NCI-H1694 (cell line): ENCODE data around the gene VPS13C.
"Not testable (repeated sequence)": the region's sequence is repeated elsewhere in the genome, so short reads cannot be mapped to it uniquely, and the experiment has no call there.

Experiments
- DNase-seq: peaks from one replicate; lab custom pipeline; 2025; lab: John Stamatoyannopoulos, UW

VPS13C gene

GRCh38 chr15:62069551-62069950 is 9.3 kb upstream of the VPS13C start:
- no peak for DNase-seq

- no peak for DNase-seq
Observed at GRCh38 chr15:62068810-62069167, 8.5 kb upstream of the VPS13C start.

DNA sequence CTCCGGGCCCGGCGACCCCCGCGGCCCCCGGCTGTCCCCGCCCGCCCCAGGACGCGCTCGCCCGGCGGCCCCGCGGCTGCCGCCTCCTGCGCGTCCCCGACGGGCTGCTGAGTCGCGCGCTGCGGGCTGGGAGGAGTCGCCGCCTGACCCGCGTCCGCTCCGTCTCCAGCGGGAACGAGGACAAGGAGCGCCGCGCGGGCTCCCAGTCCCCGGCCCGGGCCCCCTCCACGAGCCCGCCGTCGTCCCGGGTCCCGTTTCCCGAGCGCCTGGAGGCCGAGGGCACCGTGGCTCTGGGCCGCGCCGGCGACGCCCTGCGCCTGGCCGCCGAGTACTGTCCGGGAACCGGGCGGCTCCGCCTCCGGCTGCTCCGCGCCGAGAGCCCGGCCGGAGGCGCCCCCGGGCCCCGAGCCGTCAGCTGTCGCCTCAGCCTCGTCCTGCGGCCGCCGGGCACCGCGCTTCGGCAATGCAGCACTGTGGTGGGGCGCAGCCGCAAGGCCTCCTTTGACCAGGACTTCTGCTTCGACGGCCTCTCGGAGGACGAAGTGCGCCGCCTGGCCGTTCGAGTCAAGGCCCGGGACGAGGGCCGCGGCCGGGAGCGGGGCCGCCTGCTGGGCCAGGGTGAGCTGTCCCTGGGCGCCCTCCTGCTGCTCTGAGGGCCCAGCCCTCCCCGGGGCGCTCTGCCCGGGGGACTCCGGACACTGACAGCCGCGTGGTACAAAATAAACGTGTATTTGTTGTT is 8.0 kb upstream of the VPS13C start:
- DNase-seq, result no peak

- no peak for DNase-seq
Observed at GRCh38 chr15:62067448-62068044, 7.3 kb upstream of the VPS13C start.

- DNase-seq, result no peak
Observed at GRCh38 chr15:62066663-62067447, 6.6 kb upstream of the VPS13C start, which contains the start of gene C2CD4A. C2CD4A (plus strand) TSS chr15:62066977; CDS start chr15:62067614, 637 bp downstream.

- no peak for DNase-seq
Observed at GRCh38 chr15:62063825-62064635, 3.8 kb upstream of the VPS13C start.

GRCh38 chr15:62060896-62061280 is 641 bp upstream of the VPS13C start:
- no peak for DNase-seq

DNA sequence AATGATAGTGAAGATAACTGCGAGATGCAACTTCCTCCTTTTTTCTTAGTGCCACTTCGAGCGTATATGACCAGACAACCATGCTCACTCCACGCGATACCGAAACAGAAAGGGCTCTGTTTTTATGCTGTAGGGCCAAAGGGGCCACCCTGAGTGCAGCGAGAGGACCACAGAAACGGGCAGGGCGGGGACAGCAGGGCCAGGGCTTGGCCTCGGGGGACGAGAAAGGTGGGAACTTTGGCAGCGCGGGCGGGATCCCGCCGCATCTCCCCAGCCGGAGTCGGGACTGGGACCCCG is 483 bp downstream of the VPS13C start:
- no peak for DNase-seq

GRCh38 chr15:62059108-62059815 is 985 bp downstream of the VPS13C start:
- no peak for DNase-seq

GRCh38 chr15:62058327-62059028 is 1.8 kb downstream of the VPS13C start:
- DNase-seq, result no peak

DNA sequence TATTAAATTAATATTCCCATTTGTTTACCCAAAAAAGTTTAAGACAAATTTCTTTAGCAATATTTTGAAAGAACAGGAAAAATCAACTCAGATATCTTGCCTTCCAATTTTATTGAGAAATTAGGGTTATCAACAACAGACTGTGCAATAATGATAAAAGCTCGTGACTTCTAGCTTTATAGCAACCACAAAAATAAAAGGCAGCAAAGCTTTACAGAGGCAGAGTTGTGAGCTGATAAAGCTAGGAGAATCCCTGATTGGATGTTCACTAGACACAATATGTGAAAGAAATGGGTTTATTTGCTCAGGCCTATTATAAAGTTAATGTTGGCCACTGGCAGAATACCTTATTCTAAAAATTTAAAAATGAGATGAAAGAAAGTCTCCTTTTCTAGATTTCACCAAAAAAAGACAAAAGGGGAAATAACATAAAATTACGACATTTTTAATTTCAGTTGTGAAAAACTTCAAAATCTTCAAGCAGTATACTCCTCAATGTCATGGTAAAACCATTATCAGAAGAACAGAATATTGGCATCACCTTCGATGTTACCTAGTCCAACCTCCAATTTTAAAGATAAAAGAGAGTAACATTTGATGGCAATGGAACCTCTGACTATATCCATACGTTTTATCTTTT is 2.8 kb downstream of the VPS13C start:
- DNase-seq, result no peak

DNA sequence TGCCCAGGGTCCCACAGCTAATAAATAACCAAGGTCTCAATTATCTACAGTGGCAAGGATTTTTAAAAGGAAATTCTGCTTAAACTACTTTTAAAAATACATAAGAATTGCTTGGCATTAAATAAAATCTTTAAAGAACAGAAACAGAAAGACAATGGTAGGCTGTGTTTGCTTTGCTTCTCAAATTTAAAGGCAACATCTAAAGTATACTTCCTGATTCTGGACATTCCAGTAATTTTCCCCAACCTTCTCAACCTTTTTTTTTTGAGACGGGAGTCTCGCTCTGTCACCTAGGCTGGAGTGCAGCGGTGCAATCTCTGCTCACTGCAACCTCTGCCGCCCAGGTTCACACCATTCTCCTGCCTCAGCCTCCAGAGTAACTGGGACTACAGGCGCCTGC is 5.3 kb downstream of the VPS13C start:
- DNase-seq, result no peak

GRCh38 chr15:62053439-62054085 is 6.7 kb downstream of the VPS13C start:
- DNase-seq, result no peak

DNA sequence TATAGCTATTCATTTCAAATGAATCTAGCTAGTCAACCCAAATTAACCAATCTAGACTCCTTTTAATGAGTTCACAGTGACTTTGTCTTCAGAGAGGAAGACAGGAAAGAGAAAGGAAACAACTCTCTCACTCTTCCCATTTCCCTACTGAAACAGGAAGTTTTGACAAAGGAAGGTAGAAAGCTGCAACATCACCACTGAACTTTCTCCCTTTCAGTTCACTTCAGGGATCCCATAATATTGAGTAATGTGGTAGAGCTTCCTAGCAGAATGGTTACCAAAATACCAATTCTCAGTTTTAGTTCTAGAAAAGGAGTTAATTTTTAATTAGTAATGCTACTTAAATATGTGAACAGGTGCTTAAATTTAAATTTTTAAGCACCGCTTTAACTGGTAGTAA is 7.5 kb downstream of the VPS13C start:
- no peak for DNase-seq

GRCh38 chr15:62051166-62051565 is 9.1 kb downstream of the VPS13C start:
- DNase-seq, result no peak

DNA sequence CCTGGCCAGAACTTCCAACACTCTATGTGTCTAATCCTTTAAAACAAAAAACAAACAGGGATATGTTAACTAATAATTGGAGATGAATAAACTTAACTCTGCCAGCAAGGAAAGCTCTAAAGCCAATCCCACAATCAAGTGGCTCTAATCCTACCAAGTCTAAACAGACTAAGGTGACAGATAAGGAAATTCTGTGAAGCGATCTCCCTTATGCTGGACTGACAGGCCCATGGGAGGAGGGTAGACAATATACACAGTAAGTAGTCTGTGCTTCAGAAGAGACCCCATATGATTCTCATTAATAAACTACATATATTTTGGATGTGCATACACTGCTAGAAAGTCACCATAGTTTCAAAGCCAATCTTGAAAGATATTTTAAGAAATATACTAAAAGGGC is 10.1 kb downstream of the VPS13C start:
- DNase-seq, result no peak

GRCh38 chr15:62048254-62048653 is 12.0 kb downstream of the VPS13C start:
- not testable (repeated sequence) for DNase-seq

DNA sequence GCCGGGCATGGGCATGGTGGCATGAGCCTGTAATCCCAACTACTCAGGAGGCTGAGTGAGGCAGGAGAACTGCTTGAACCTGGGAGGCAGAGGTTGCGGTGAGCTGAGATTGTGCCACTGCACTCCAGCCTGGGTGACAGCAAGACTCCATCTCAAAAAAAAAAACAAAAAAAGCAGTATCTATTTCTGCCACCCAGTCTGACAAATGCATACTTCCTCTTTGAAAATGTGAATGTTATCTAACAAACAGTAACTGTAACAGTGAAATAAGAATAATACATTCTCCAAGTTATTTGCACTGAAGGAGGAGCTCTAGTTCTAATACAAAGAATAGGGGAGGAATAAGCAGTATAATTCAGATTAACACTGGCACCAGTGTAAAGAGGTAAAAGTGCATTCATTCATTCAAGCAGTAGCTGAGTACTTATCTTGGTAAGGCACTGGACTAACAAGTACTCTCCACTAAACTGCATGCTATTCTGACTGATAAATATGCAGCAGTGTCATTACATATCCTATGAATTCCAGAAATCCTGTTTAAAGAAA is 12.9 kb downstream of the VPS13C start:
- DNase-seq, result no peak

DNA sequence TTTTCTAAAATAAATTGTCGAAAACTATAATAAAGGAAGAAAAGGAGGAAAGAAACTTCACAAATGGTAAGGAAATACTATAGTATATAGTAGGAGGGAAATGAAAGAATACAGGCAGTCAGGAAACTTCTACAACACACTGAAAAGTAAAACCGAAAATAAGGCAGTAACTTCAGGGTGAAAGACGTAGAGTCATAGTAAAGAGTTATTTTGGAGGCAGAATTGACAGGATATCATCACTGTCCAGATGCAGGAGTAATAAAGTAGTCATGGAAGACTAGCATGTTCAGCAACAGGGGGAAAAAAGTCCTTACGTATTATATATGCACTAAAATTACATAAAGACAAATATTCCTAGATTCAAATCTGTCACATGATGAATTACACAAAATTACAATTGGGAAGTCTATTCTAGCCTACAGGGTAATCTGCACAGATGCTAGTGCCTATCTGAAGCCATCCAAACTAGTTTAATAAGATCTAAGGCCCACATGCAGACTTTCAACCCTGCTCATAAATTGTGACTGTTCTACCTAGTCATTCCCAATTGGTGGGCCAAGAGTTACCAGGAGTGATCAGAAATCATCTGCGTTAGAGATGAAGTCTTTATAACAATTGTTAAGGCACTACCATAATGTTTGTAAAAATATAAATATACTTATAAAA is 14.0 kb downstream of the VPS13C start:
- no peak for DNase-seq
